Heart left ventricle (tissue), 16 donors: ENCODE measurements around the gene KCNN2. TPM values are rescaled to one million over a fixed set of nuclear protein-coding genes. Genes with fewer than 3 reads are reported as not detected.

Source experiments
- ATAC-seq, 4 donors: fragments of 200-7000 bp; cut with Tn5 transposase; one replicate each; pipeline ENCODE4 v1.9.1; 2020 to 2022; ENCODE audit warnings: moderate library complexity in 4 of 4, mild to moderate bottlenecking in 3 of 4, moderate number of reproducible peaks in 1 of 4
- DNase-seq, 5 donors: peaks; one replicate each; pipeline ENCODE4 v3.0.0-alpha.2; 2020
- H3K27ac ChIP-seq, 12 donors: fragments of 200-600 bp; sonication (generic) in 4 of 12; one replicate each; pipeline versions ENCODE4 v1.5.0 to v1.8.0; 2016 to 2022; ENCODE audit warnings: mild to moderate bottlenecking in 2 of 12
- H3K27me3 ChIP-seq, 9 donors: fragments of 200-600 bp; sonication (generic) in 2 of 9; one replicate each; pipeline versions ENCODE4 v1.5.1 to v1.8.0; 2016 to 2022; ENCODE audit warnings: mild to moderate bottlenecking in 3 of 9
- H3K36me3 ChIP-seq, 9 donors: fragments of 200-600 bp; sonication (generic) in 2 of 9; one replicate each; pipeline versions ENCODE4 v1.5.0 to v1.8.0; 2018 to 2022; ENCODE audit warnings: mild to moderate bottlenecking in 2 of 9
- H3K4me1 ChIP-seq, 12 donors: fragments of 200-600 bp; sonication (generic) in 4 of 12; one replicate each; pipeline versions ENCODE4 v1.5.0 to v1.8.0; 2016 to 2022; ENCODE audit warnings: mild to moderate bottlenecking in 3 of 12
- H3K4me3 ChIP-seq, 12 donors: fragments of 200-600 bp; sonication (generic) in 4 of 12; one replicate each; pipeline versions ENCODE4 v1.5.0 to v1.8.0; 2017 to 2022; ENCODE audit warnings: mild to moderate bottlenecking in 9 of 12, moderate library complexity in 4 of 12
- H3K9me3 ChIP-seq, 12 donors: fragments of 200-600 bp; sonication (generic) in 4 of 12; one replicate each; pipeline versions ENCODE4 v1.5.0 to v1.8.0; 2016 to 2022; ENCODE audit warnings: mild to moderate bottlenecking in 1 of 12
- CTCF ChIP-seq, 12 donors: fragments of 200-600 bp; sonication (generic) in 4 of 12; IDR thresholded peaks; one replicate each; pipeline versions ENCODE4 v1.5.0 to v1.8.0; 2018 to 2022; ENCODE audit warnings: antibody characterized with exemption in 12 of 12, mild to moderate bottlenecking in 5 of 12
- POLR2A ChIP-seq, 2 donors: fragments of 450-650 bp; IDR thresholded peaks; one replicate each; pipeline ENCODE4 v1.6.1; 2017; ENCODE audit warnings: antibody characterized with exemption in 2 of 2, mild to moderate bottlenecking in 2 of 2, moderate library complexity in 2 of 2
- WGBS, 4 donors: extraction: QIAGEN DNeasy Blood & Tissue Kit in 2 of 4; methylation state at CpG; one replicate each; pipeline versions ENCODE4 v1.1.5 to v1.1.7; 2013 to 2018; 5-methylcytosine and 5-hydroxymethylcytosine counted together
- intact Hi-C, 10 donors: fragments of 100-400 bp; cut with DNase I; formaldehyde crosslinking; loops; one replicate each; pipeline versions ENCODE4 v1.11.1 to v1.14.2; 2022
- polyA plus RNA-seq, 2 donors: library from polyadenylated mRNA; stranded (reverse); fragments of 200-250 nt; gene quantifications; one replicate each; pipeline ENCODE4 v1.2.3, GENCODE V29; 2013
- total RNA-seq, 9 donors: library from RNA; depleted of rRNA in 2 of 9; stranded (reverse); fragments of >200 nt in 2 of 9; fragmentation: NEBNext Ultra II Directional in 3 of 9; extraction: Animal tissue kit (Norgen Biotek cat#: 25700) in 3 of 9; gene quantifications; one replicate each; pipeline versions ENCODE4 v1.1.0 to v1.2.4, GENCODE V29; 2016 to 2023
- donor health status: ischemic (EF 13 %, LVEDD 7.1; RV severe dilation, severe dysfunction).
- donor health status: healthy with polysubstance abuse.
- donor health status: DM: no; HTN: yes; CAD: no.
- donor health status: DM: no; HTN: no; CAD: no.
- donor health status: ischemic (EF 25% LVEDD 6.9; RV normal size, moderate dysfunction).
- donor health status: ischemic (EF 25% LVEDD 5.7; RV mildly dilated, moderate dysfunction).
- donor health status: healthy.
- donor health status: DM: yes; HTN: yes; CAD: no.
- donor health status: ischemic (EF 35%, LVEDD 5.7; RV mildly dilated, moderate dysfunction).
- donor health status: nonischemic (EF 11% LVEDD 7.7; RV severe dilation, severe dysfunction).
- donor health status: DM: yes; HTN: yes; CAD: no.
- donor health status: PGD.
- donor health status: ischemic (EF 29% LVEDD 5.4; RV normal size, mild dysfunction).
- donor health status: nonischemic (EF 23%, LVEDD 6.1; RV moderate dilation, normal function).

The KCNN2 gene
- total and polyA plus RNA-seq, 11 donors = 1.2 to 11.6 (median 6.7) TPM

- H3K27me3 ChIP-seq = no peaks in the 10 kb centered on the region
- 78 to 91% (median 81%) methylated on average over 1 of the region's 1 CpG for WGBS, 4 donors
- no peak for DNase-seq
- H3K27ac ChIP-seq = no peak overlapping the region
- ATAC-seq = no peak
- no peaks in the 10 kb centered on the region for H3K36me3 ChIP-seq
- H3K4me3 ChIP-seq = no peak overlapping the region
- H3K9me3 ChIP-seq = no peaks in the 10 kb centered on the region
- intact Hi-C loops = loop anchor here in 8 of 10 donors (2.0 to 10.0 kb wide), 12 partner anchors 82 to 832 kb away; partner anchors contain the start of gene KCNN2 (in 3 of the 8)
- H3K4me1 ChIP-seq = peaks cover 0 to 24% (median 8%) of the 10 kb centered on the region in 12 donors
- TF ChIP-seq POLR2A (IDR thresholded peaks at IDR 0.05) = no peak
- peak in 1 of 12 donors; percentile 40 for TF ChIP-seq CTCF (IDR thresholded peaks at IDR 0.05)
Observed at GRCh38 chr5:114447084-114447773, 85.4 kb downstream of the KCNN2 start.

- ATAC-seq = no peak
Observed at GRCh38 chr5:114448481-114448880, 86.6 kb downstream of the KCNN2 start.

GRCh38 chr5:114449860-114450421 is 88.1 kb downstream of the KCNN2 start:
- DNase-seq = peak; percentile 68 to 81 (median 76)
- Histone ChIP-seq H3K4me1 (peaks cover 0 to 24% (median 8%) of the 10 kb centered on the region in 12 donors), H3K9me3 (no peaks in the 10 kb centered on the region), H3K27me3 (no peaks in the 10 kb centered on the region), H3K36me3 (no peaks in the 10 kb centered on the region), H3K4me3 (peak overlapping the region in 2 of 12 donors; percentile 16 to 20), H3K27ac (peak overlapping the region in 6 of 12 donors; percentile 4 to 57 (median 30))
- peak; percentile 94 to 100 (median 99) for ATAC-seq
- intact Hi-C loops = loop anchor here (2.0 to 10.0 kb wide), 19 partner anchors 85 to 838 kb away; partner anchors contain the start of gene KCNN2 (in 6 of the 10)
- WGBS, 4 donors = 3 to 4% (median 3%) methylated on average over 11 to 16 of the region's 16 CpGs
- TF ChIP-seq CTCF (IDR thresholded peaks at IDR 0.05) (peak; percentile 73 to 90 (median 81)), POLR2A (IDR thresholded peaks at IDR 0.05) (no peak)

More at GRCh38 chr5:114448481-114448880, 86.6 kb downstream of the KCNN2 start:
- DNase-seq = no peak
- Histone ChIP-seq H3K9me3 (no peaks in the 10 kb centered on the region), H3K27ac (no peak overlapping the region), H3K27me3 (no peaks in the 10 kb centered on the region), H3K4me3 (no peak overlapping the region), H3K4me1 (peaks cover 0 to 24% (median 8%) of the 10 kb centered on the region in 12 donors), H3K36me3 (no peaks in the 10 kb centered on the region)
- WGBS, 4 donors = 31 to 44% (median 39%) methylated on average over 4 of the region's 4 CpGs
- intact Hi-C loops = loop anchor here in 9 of 10 donors (2.0 to 10.0 kb wide), 13 partner anchors 84 to 834 kb away; partner anchors contain the start of gene KCNN2 (in 3 of the 9)
- TF ChIP-seq POLR2A (IDR thresholded peaks at IDR 0.05) (no peak), CTCF (IDR thresholded peaks at IDR 0.05) (no peak)

GRCh38 chr5:114450437-114450836 is 88.6 kb downstream of the KCNN2 start:
- peak in 1 of 5 donors; percentile 25 for DNase-seq
- peaks cover 0 to 24% (median 8%) of the 10 kb centered on the region in 12 donors for H3K4me1 ChIP-seq
- peak in 2 of 4 donors; percentile 19 to 28 for ATAC-seq
- H3K27ac ChIP-seq = peak overlapping the region in 6 of 12 donors; percentile 4 to 57 (median 30)
- TF ChIP-seq POLR2A (IDR thresholded peaks at IDR 0.05) (no peak), CTCF (IDR thresholded peaks at IDR 0.05) (no peak)
- 55 to 72% (median 59%) methylated on average over 3 of the region's 3 CpGs for WGBS, 4 donors
- intact Hi-C loops = loop anchor here (2.0 to 10.0 kb wide), 14 partner anchors 88 to 838 kb away; partner anchors contain the start of gene KCNN2 (in 3 of the 10)
- H3K36me3 ChIP-seq = no peaks in the 10 kb centered on the region
- H3K9me3 ChIP-seq = no peaks in the 10 kb centered on the region
- H3K27me3 ChIP-seq = no peaks in the 10 kb centered on the region
- peak overlapping the region in 2 of 12 donors; percentile 16 to 20 for H3K4me3 ChIP-seq
